GM18867 (cell line): Measurements from ENCODE around the gene WDR33.
"Not testable (repeated sequence)": the region's sequence is repeated elsewhere in the genome, so short reads cannot be mapped to it uniquely, and the experiment has no call there.

Source experiments
- ATAC-seq: cut with Tn5 transposase; IDR thresholded peaks from one replicate; pipeline ENCODE4 v1.9.1; 2021; ENCODE audit warnings: mild to moderate bottlenecking, moderate library complexity; ENCODE audit not compliant: unreplicated experiment

Gene WDR33

GRCh38 chr2:127811397-127812321 lies 688 bp upstream of the WDR33 start:
- ATAC-seq: peak; percentile 39

GRCh38 chr2:127810156-127810618 lies 784 bp downstream of the WDR33 start:
- no peak for ATAC-seq

- no peak for ATAC-seq
These were observed 3.2 kb downstream of the WDR33 start for GRCh38 chr2:127807678-127808353.

GRCh38 chr2:127806860-127807259 lies 4.1 kb downstream of the WDR33 start:
- not testable (repeated sequence) for ATAC-seq

GRCh38 chr2:127805491-127805890 lies 5.5 kb downstream of the WDR33 start:
- ATAC-seq: no peak

GRCh38 chr2:127799926-127800325 lies 11.0 kb downstream of the WDR33 start:
- ATAC-seq: no peak

GRCh38 chr2:127796389-127796788 lies 14.6 kb downstream of the WDR33 start:
- no peak for ATAC-seq

GRCh38 chr2:127794901-127795300 lies 16.1 kb downstream of the WDR33 start:
- ATAC-seq: not testable (repeated sequence)

GRCh38 chr2:127792805-127793204 lies 18.2 kb downstream of the WDR33 start:
- ATAC-seq: no peak

- ATAC-seq: no peak
These were observed 20.1 kb downstream of the WDR33 start for GRCh38 chr2:127790694-127791529.

GRCh38 chr2:127786048-127786809 lies 24.7 kb downstream of the WDR33 start:
- ATAC-seq: no peak

GRCh38 chr2:127784965-127785518 lies 25.9 kb downstream of the WDR33 start:
- no peak for ATAC-seq

GRCh38 chr2:127783101-127783500 lies 27.9 kb downstream of the WDR33 start:
- ATAC-seq: no peak

GRCh38 chr2:127778850-127779249 lies 32.1 kb downstream of the WDR33 start:
- ATAC-seq: no peak

GRCh38 chr2:127778447-127778846 lies 32.5 kb downstream of the WDR33 start:
- no peak for ATAC-seq

- no peak for ATAC-seq
These were observed 34.7 kb downstream of the WDR33 start for GRCh38 chr2:127776122-127776780.

GRCh38 chr2:127771756-127772155 lies 39.2 kb downstream of the WDR33 start:
- no peak for ATAC-seq

- no peak for ATAC-seq
These were observed 39.8 kb downstream of the WDR33 start for GRCh38 chr2:127770973-127771735.

- not testable (repeated sequence) for ATAC-seq
These were observed 40.4 kb downstream of the WDR33 start for GRCh38 chr2:127770534-127770933.
